Breast epithelium (tissue), 3 donors: ENCODE measurements around the gene CHL1.

Experiments
- POLR2A ChIP-seq: fragments of 450-650 bp; IDR thresholded peaks from one replicate; pipeline ENCODE4 v1.6.1; 2016; ENCODE audit warnings: antibody characterized with exemption, mild to moderate bottlenecking, moderate library complexity
- TF ChIP-seq, protein P1 (sequence below), 3 donors: fragments of 450-650 bp; IDR thresholded peaks; one replicate each; pipeline ENCODE4 v1.5.1; 2016 to 2017; ENCODE audit warnings: antibody characterized with exemption in 3 of 3, mild to moderate bottlenecking in 3 of 3, moderate library complexity in 3 of 3

DNA sequence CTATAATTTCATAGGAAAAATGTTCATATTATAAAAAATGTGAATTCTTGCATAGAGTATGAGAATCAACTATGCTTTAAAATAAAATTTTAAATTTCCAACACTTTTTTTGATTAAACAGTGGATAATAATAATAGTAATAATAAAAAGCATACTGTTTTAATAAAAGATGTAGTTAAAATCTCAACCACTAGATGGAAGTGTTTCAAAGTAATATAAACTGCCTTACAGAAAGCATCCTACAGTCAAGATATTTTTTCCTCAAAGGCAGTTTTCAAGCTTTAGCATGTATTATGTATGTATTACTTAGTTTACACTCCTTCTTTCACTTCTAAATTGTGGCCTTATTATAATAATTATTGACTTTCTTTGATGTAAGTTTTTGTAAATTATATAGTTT is 217.5 kb downstream of the CHL1 start:
- TF ChIP-seq, protein P1, sequence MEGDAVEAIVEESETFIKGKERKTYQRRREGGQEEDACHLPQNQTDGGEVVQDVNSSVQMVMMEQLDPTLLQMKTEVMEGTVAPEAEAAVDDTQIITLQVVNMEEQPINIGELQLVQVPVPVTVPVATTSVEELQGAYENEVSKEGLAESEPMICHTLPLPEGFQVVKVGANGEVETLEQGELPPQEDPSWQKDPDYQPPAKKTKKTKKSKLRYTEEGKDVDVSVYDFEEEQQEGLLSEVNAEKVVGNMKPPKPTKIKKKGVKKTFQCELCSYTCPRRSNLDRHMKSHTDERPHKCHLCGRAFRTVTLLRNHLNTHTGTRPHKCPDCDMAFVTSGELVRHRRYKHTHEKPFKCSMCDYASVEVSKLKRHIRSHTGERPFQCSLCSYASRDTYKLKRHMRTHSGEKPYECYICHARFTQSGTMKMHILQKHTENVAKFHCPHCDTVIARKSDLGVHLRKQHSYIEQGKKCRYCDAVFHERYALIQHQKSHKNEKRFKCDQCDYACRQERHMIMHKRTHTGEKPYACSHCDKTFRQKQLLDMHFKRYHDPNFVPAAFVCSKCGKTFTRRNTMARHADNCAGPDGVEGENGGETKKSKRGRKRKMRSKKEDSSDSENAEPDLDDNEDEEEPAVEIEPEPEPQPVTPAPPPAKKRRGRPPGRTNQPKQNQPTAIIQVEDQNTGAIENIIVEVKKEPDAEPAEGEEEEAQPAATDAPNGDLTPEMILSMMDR (IDR thresholded peaks at IDR 0.05): peak in 1 of 3 donors; percentile 21
- no peak for TF ChIP-seq POLR2A
